Stimulated activated naive CD4-positive, alpha-beta T cell treated with Interleukin-2 at 50 U/mL for 16 hours (primary cell): Measurements from ENCODE around the gene DGKI.

Source experiments
- DNase-seq: peaks from one replicate; lab custom pipeline; 2025; lab: John Stamatoyannopoulos, UW

The DGKI gene

GRCh38 chr7:137539111-137539715 is 307.6 kb downstream of the DGKI start:
- no peak for DNase-seq

- DNase-seq: no peak
These were observed 308.4 kb downstream of the DGKI start for GRCh38 chr7:137538361-137538762.

- no peak for DNase-seq
These were observed 311.2 kb downstream of the DGKI start for GRCh38 chr7:137535579-137535978.

- no peak for DNase-seq
These were observed 315.1 kb downstream of the DGKI start for GRCh38 chr7:137531671-137532070.

- DNase-seq: no peak
These were observed 319.1 kb downstream of the DGKI start for GRCh38 chr7:137527634-137528033.

- no peak for DNase-seq
These were observed 323.6 kb downstream of the DGKI start for GRCh38 chr7:137523171-137523570.

GRCh38 chr7:137521451-137521850 is 325.3 kb downstream of the DGKI start:
- no peak for DNase-seq

- no peak for DNase-seq
These were observed 326.8 kb downstream of the DGKI start for GRCh38 chr7:137519947-137520346.

- no peak for DNase-seq
These were observed 327.5 kb downstream of the DGKI start for GRCh38 chr7:137519181-137519691.

GRCh38 chr7:137513091-137513490 is 333.7 kb downstream of the DGKI start:
- DNase-seq: no peak

GRCh38 chr7:137507096-137507495 is 339.7 kb downstream of the DGKI start:
- no peak for DNase-seq

- DNase-seq: no peak
These were observed 340.7 kb downstream of the DGKI start for GRCh38 chr7:137506031-137506430.

- no peak for DNase-seq
These were observed 345.2 kb downstream of the DGKI start for GRCh38 chr7:137501562-137501961.

- no peak for DNase-seq
These were observed 353.9 kb downstream of the DGKI start for GRCh38 chr7:137492889-137493288.

GRCh38 chr7:137489880-137490279 is 356.9 kb downstream of the DGKI start:
- no peak for DNase-seq

- no peak for DNase-seq
These were observed 358.7 kb downstream of the DGKI start for GRCh38 chr7:137488038-137488437.

GRCh38 chr7:137485818-137486217 is 361.0 kb downstream of the DGKI start:
- no peak for DNase-seq

GRCh38 chr7:137484326-137484725 is 362.4 kb downstream of the DGKI start:
- no peak for DNase-seq

GRCh38 chr7:137482466-137482865 is 364.3 kb downstream of the DGKI start:
- no peak for DNase-seq

GRCh38 chr7:137480824-137481365 is 365.9 kb downstream of the DGKI start:
- DNase-seq: no peak

- DNase-seq: no peak
These were observed 366.4 kb downstream of the DGKI start for GRCh38 chr7:137480401-137480800.

- DNase-seq: no peak
These were observed 369.8 kb downstream of the DGKI start for GRCh38 chr7:137476937-137477336.

GRCh38 chr7:137475966-137476365 is 370.8 kb downstream of the DGKI start:
- DNase-seq: no peak

GRCh38 chr7:137474540-137475026 is 372.2 kb downstream of the DGKI start:
- DNase-seq: no peak
